ENCODE results near the gene PINK1. TPM values are rescaled to one million over a fixed set of nuclear protein-coding genes. Genes with fewer than 3 reads are reported as not detected.

Gene PINK1
- polyA plus RNA-seq, 1 of the 3 experiments (the other 2 are of a cell fraction) = 24.4 TPM

GRCh38 chr1:20616847-20617487 is 16.3 kb upstream of the PINK1 start:
- H4K20me1 ChIP-seq (ENCODE audit: insufficient read depth) = no peaks in the 10 kb centered on the region
- H3K79me2 ChIP-seq (ENCODE audit: insufficient read depth) = no peaks in the 10 kb centered on the region
- no peak for TF ChIP-seq GATA2 (CRISPR knock-in tag; IDR thresholded peaks at IDR 0.05)
- no peak for TF ChIP-seq TCF12 (IDR thresholded peaks at IDR 0.05)
- TF ChIP-seq ELF1 (IDR thresholded peaks at IDR 0.05) = no peak
- no peak for TF ChIP-seq CHD2 (IDR thresholded peaks at IDR 0.05; ENCODE audit: low read length, partially characterized antibody)
- no peak for TF ChIP-seq FOSL2 (IDR thresholded peaks at IDR 0.05; ENCODE audit: borderline replicate concordance, low read depth)
- no peak for TF ChIP-seq MXI1 (IDR thresholded peaks at IDR 0.05; ENCODE audit: low read depth, low read length)
- no peak for TF ChIP-seq NFIC (IDR thresholded peaks at IDR 0.05; ENCODE audit: borderline replicate concordance)
- no peak for TF ChIP-seq RAD21 (IDR thresholded peaks at IDR 0.05; ENCODE audit: low read length)
- no peak for TF ChIP-seq GABPA (IDR thresholded peaks at IDR 0.05; ENCODE audit: low read depth)
- no peak for TF ChIP-seq EP300 (IDR thresholded peaks at IDR 0.05; ENCODE audit: borderline replicate concordance in 1 of 2, low read depth in 1 of 2, low read length in 1 of 2)
- CTCF ChIA-PET = interaction anchor here (1.0 to 1.5 kb wide), 3 partner anchors 14 to 95 kb away, joined by 3 to 4 read pairs (median 3); no protein-coding TSS in a partner anchor
- 82% methylated on average over 3 of the region's 3 CpGs for WGBS (ENCODE audit: low lambda C conversion rate)
- H3K9me3 ChIP-seq = no peaks in the 10 kb centered on the region
- no peaks in the 10 kb centered on the region for H3K9me2 ChIP-seq
- H3K4me1 ChIP-seq (ENCODE audit: control insufficient read depth in 1 of 2, insufficient read depth in 2 of 2, low read depth in 1 of 2, low read length in 1 of 2) = peaks cover 6 to 10% of the 10 kb centered on the region in 2 experiments; a peak in 1 of 4 replicates
- H3F3A ChIP-seq (replicated peaks; ENCODE audit: insufficient read depth) = peaks cover 19% of the 10 kb centered on the region
- no peak overlapping the region for H2AFZ ChIP-seq (ENCODE audit: low read depth)
- DNase-seq = no peak
- no peak overlapping the region for H3K4me2 ChIP-seq
- H3K27ac ChIP-seq (ENCODE audit: low read depth in 2 of 2, low read length in 1 of 2) = no peak overlapping the region
- no peaks in the 10 kb centered on the region for H3K36me3 ChIP-seq (replicated peaks in 1 of 2; ENCODE audit: control insufficient read depth in 1 of 2, insufficient read depth in 2 of 2, low read length in 1 of 2)
- POLR2A ChIA-PET = no interaction called here
- H3K9ac ChIP-seq = no peak overlapping the region
- H3K27me3 ChIP-seq (ENCODE audit: insufficient read depth) = no peaks in the 10 kb centered on the region
- no peak overlapping the region for H3K4me3 ChIP-seq (ENCODE audit: low read depth in 2 of 2, low read length in 1 of 2)

- H3F3A ChIP-seq (replicated peaks; ENCODE audit: insufficient read depth) = peaks cover 11% of the 10 kb centered on the region
- CTCF ChIA-PET = interaction anchor here (0.9 to 1.8 kb wide), 3 partner anchors 15 to 43 kb away, joined by 3 to 10 read pairs (median 5); partner anchors contain the start of gene PINK1
- peaks cover 1 to 8% of the 10 kb centered on the region in 2 experiments; a peak in 1 of 4 replicates for H3K4me1 ChIP-seq (ENCODE audit: control insufficient read depth in 1 of 2, insufficient read depth in 2 of 2, low read depth in 1 of 2, low read length in 1 of 2)
- H3K9me3 ChIP-seq = no peaks in the 10 kb centered on the region
- no peaks in the 10 kb centered on the region for H3K9me2 ChIP-seq
- no peak for DNase-seq
- no peaks in the 10 kb centered on the region for H3K27me3 ChIP-seq (ENCODE audit: insufficient read depth)
- no peaks in the 10 kb centered on the region for H4K20me1 ChIP-seq (ENCODE audit: insufficient read depth)
- H2AFZ ChIP-seq (ENCODE audit: low read depth) = no peak overlapping the region
- POLR2A ChIA-PET = no interaction called here
- H3K9ac ChIP-seq = no peak overlapping the region
- no peak overlapping the region for H3K27ac ChIP-seq (ENCODE audit: low read depth in 2 of 2, low read length in 1 of 2)
- H3K36me3 ChIP-seq (replicated peaks in 1 of 2; ENCODE audit: control insufficient read depth in 1 of 2, insufficient read depth in 2 of 2, low read length in 1 of 2) = no peaks in the 10 kb centered on the region
- no peaks in the 10 kb centered on the region for H3K79me2 ChIP-seq (ENCODE audit: insufficient read depth)
- no peak overlapping the region for H3K4me2 ChIP-seq
- H3K4me3 ChIP-seq (ENCODE audit: low read depth in 2 of 2, low read length in 1 of 2) = no peak overlapping the region
- TF ChIP-seq REST (IDR thresholded peaks at IDR 0.05; ENCODE audit: low read depth, low read length) (no peak), TAF1 (IDR thresholded peaks at IDR 0.05; ENCODE audit: borderline replicate concordance, low read depth, low read length) (no peak), FOXJ3 (CRISPR knock-in tag; IDR thresholded peaks at IDR 0.05) (no peak)
- 84% methylated on average over 4 of the region's 4 CpGs for WGBS (ENCODE audit: low lambda C conversion rate)
These were observed 14.7 kb upstream of the PINK1 start for GRCh38 chr1:20618550-20618949.
